ENCODE data around the gene SLC43A2.
"Not testable (repeated sequence)": the region's sequence is repeated elsewhere in the genome, so short reads cannot be mapped to it uniquely, and the experiment has no call there.

DNA sequence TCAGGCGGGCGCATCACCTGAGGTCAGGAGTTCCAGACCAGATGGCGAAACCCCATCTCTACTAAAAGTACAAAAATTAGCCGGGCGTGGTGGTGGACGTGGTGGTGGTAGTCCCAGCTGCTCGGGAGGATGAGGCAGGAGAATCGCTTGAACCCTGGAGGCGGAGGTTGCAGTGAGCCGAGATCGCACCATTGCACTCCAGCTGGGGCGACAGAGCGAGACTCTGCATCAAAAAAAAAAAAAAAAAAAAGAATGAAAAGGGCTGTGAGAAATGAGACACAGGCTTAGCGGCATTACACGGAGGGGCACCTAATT is 65.2 kb downstream of the SLC43A2 start:
- not testable (repeated sequence) for TF ChIP-seq POLR2AphosphoS5, CTCF, POLR2A, EP300 (IDR thresholded peaks at IDR 0.05)

Measured in sigmoid colon (tissue), 4 donors.